HG02970 (cell line): ENCODE data around the gene PARD6G.

Experiments
- ATAC-seq: cut with Tn5 transposase; IDR thresholded peaks from one replicate; pipeline ENCODE4 v1.9.1; 2021; ENCODE audit warnings: mild to moderate bottlenecking, moderate library complexity, moderate number of reproducible peaks; ENCODE audit not compliant: unreplicated experiment, low FRiP score

The PARD6G gene

GRCh38 chr18:80157708-80158343 is 89.5 kb downstream of the PARD6G start:
- no peak for ATAC-seq

- ATAC-seq = no peak
Measured at GRCh38 chr18:80154293-80154692, 93.0 kb downstream of the PARD6G start.

- no peak for ATAC-seq
Measured at GRCh38 chr18:80149667-80150066, 97.6 kb downstream of the PARD6G start.

- peak; percentile 22 for ATAC-seq
Measured at GRCh38 chr18:80148326-80149199, 98.8 kb downstream of the PARD6G start.

- ATAC-seq = peak; percentile 57
Measured at GRCh38 chr18:80147418-80148325, 99.6 kb downstream of the PARD6G start.

- ATAC-seq = peak; percentile 13
Measured at GRCh38 chr18:80147037-80147417, 100.3 kb downstream of the PARD6G start.

GRCh38 chr18:80145196-80145804 is 102.0 kb downstream of the PARD6G start:
- ATAC-seq = no peak

GRCh38 chr18:80143881-80144280 is 103.4 kb downstream of the PARD6G start:
- ATAC-seq = no peak

GRCh38 chr18:80140455-80140985 is 106.8 kb downstream of the PARD6G start:
- no peak for ATAC-seq

GRCh38 chr18:80137976-80138375 is 109.3 kb downstream of the PARD6G start:
- no peak for ATAC-seq

- no peak for ATAC-seq
Measured at GRCh38 chr18:80137137-80137536, 110.2 kb downstream of the PARD6G start.

- no peak for ATAC-seq
Measured at GRCh38 chr18:80136679-80137078, 110.6 kb downstream of the PARD6G start.

- no peak for ATAC-seq
Measured at GRCh38 chr18:80135136-80135535, 112.2 kb downstream of the PARD6G start.

- ATAC-seq = no peak
Measured at GRCh38 chr18:80133124-80133523, 114.2 kb downstream of the PARD6G start.

- ATAC-seq = no peak
Measured at GRCh38 chr18:80132180-80132812, 115.0 kb downstream of the PARD6G start.

GRCh38 chr18:80130555-80130954 is 116.8 kb downstream of the PARD6G start:
- no peak for ATAC-seq

GRCh38 chr18:80129672-80130367 is 117.5 kb downstream of the PARD6G start:
- ATAC-seq = no peak

GRCh38 chr18:80127635-80128034 is 119.7 kb downstream of the PARD6G start:
- ATAC-seq = no peak

- no peak for ATAC-seq
Measured at GRCh38 chr18:80126797-80127196, 120.5 kb downstream of the PARD6G start.
